Measurements from ENCODE around the gene ITPR1.

Gene ITPR1

GRCh38 chr3:4818986-4819693 lies 326.0 kb downstream of the ITPR1 start:
- Histone ChIP-seq H3K36me3 (ENCODE audit: control insufficient read depth, insufficient read depth, low read length) (peaks cover 16% of the 10 kb centered on the region), H3K27me3 (replicated peaks; ENCODE audit: control insufficient read depth, insufficient read depth, low read length, poor library complexity, severe bottlenecking) (no peaks in the 10 kb centered on the region), H3K4me3 (ENCODE audit: insufficient read depth, low read depth, low read length, poor library complexity, severe bottlenecking) (no peak overlapping the region), H3K27ac (ENCODE audit: insufficient read depth, low read length, poor library complexity, severe bottlenecking) (no peak overlapping the region), H3K4me1 (ENCODE audit: control insufficient read depth, insufficient read depth, low read length, poor library complexity, severe bottlenecking) (peaks cover 26% of the 10 kb centered on the region), H3K9me3 (ENCODE audit: control insufficient read depth, low read length) (no peaks in the 10 kb centered on the region)
- DNase-seq: no peak

DNA sequence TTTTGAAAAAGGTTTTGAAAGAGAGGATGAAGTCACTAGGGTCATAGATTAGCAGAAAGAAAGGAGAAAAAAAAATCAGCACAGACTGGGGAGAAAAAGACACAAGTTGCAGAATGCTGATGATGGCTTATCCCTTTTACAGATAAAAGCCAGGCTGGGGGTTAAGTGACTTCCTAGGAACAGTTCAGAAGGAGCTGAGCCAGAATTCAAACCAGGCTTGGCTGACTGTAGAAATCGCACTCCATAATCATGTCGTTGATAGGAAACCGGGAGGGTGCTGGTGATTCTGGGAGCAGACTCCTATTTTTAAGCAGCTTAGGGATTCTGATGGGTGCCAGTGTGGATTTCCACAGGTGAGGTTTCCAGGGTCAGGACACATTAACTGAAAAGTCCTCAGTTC lies 326.6 kb downstream of the ITPR1 start:
- H3K27me3 ChIP-seq (replicated peaks; ENCODE audit: control insufficient read depth, insufficient read depth, low read length, poor library complexity, severe bottlenecking): no peaks in the 10 kb centered on the region
- no peak overlapping the region for H3K4me3 ChIP-seq (ENCODE audit: insufficient read depth, low read depth, low read length, poor library complexity, severe bottlenecking)
- peaks cover 31% of the 10 kb centered on the region for H3K4me1 ChIP-seq (ENCODE audit: control insufficient read depth, insufficient read depth, low read length, poor library complexity, severe bottlenecking)
- peaks cover 13% of the 10 kb centered on the region for H3K36me3 ChIP-seq (ENCODE audit: control insufficient read depth, insufficient read depth, low read length)
- no peaks in the 10 kb centered on the region for H3K9me3 ChIP-seq (ENCODE audit: control insufficient read depth, low read length)
- H3K27ac ChIP-seq (ENCODE audit: insufficient read depth, low read length, poor library complexity, severe bottlenecking): no peak overlapping the region
- DNase-seq: no peak

GRCh38 chr3:4820296-4821121 lies 327.4 kb downstream of the ITPR1 start:
- H3K27ac ChIP-seq (ENCODE audit: insufficient read depth, low read length, poor library complexity, severe bottlenecking): peak overlapping the region; percentile 67
- DNase-seq: peak in 1 of 3 donors; percentile 6

GRCh38 chr3:4821338-4821737 lies 328.2 kb downstream of the ITPR1 start:
- H3K27ac ChIP-seq (ENCODE audit: insufficient read depth, low read length, poor library complexity, severe bottlenecking): peak overlapping the region; percentile 67
- no peaks in the 10 kb centered on the region for H3K27me3 ChIP-seq (replicated peaks; ENCODE audit: control insufficient read depth, insufficient read depth, low read length, poor library complexity, severe bottlenecking)
- no peak overlapping the region for H3K4me3 ChIP-seq (ENCODE audit: insufficient read depth, low read depth, low read length, poor library complexity, severe bottlenecking)
- H3K4me1 ChIP-seq (ENCODE audit: control insufficient read depth, insufficient read depth, low read length, poor library complexity, severe bottlenecking): peaks cover 47% of the 10 kb centered on the region
- peaks cover 13% of the 10 kb centered on the region for H3K36me3 ChIP-seq (ENCODE audit: control insufficient read depth, insufficient read depth, low read length)
- H3K9me3 ChIP-seq (ENCODE audit: control insufficient read depth, low read length): no peaks in the 10 kb centered on the region
- DNase-seq: peak in 1 of 3 donors; percentile 1

More at GRCh38 chr3:4820296-4821121, 327.4 kb downstream of the ITPR1 start:
- Histone ChIP-seq H3K4me3 (ENCODE audit: insufficient read depth, low read depth, low read length, poor library complexity, severe bottlenecking) (no peak overlapping the region), H3K9me3 (ENCODE audit: control insufficient read depth, low read length) (no peaks in the 10 kb centered on the region), H3K27me3 (replicated peaks; ENCODE audit: control insufficient read depth, insufficient read depth, low read length, poor library complexity, severe bottlenecking) (no peaks in the 10 kb centered on the region), H3K36me3 (ENCODE audit: control insufficient read depth, insufficient read depth, low read length) (peaks cover 13% of the 10 kb centered on the region), H3K4me1 (ENCODE audit: control insufficient read depth, insufficient read depth, low read length, poor library complexity, severe bottlenecking) (peaks cover 39% of the 10 kb centered on the region)

- H3K36me3 ChIP-seq (ENCODE audit: control insufficient read depth, insufficient read depth, low read length): peaks cover 13% of the 10 kb centered on the region
Observed at GRCh38 chr3:4821975-4822374, 328.8 kb downstream of the ITPR1 start.

DNA sequence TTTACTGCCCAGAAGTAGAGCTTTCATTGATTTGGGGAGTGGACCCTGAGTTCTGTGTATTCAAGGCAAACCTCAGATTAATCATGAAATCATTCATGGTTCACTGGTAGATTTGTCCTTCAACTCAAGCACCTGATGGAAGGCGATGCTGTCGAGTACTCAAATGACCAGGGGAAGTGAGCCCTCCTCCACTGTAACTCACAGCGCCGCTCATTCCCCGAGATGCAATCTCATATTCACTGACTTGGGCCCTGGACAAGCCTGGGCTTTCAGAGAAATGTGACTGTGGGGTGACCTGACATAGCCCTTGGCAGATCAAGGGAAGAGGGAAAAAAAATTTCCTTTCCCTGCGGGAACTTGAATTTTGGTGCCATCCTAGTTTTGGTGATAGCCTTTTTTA lies 329.4 kb downstream of the ITPR1 start:
- Histone ChIP-seq H3K36me3 (ENCODE audit: control insufficient read depth, insufficient read depth, low read length) (peaks cover 13% of the 10 kb centered on the region), H3K4me3 (ENCODE audit: insufficient read depth, low read depth, low read length, poor library complexity, severe bottlenecking) (no peak overlapping the region), H3K27ac (ENCODE audit: insufficient read depth, low read length, poor library complexity, severe bottlenecking) (peak overlapping the region; percentile 67)

More at GRCh38 chr3:4821975-4822374, 328.8 kb downstream of the ITPR1 start:
- Histone ChIP-seq H3K27ac (ENCODE audit: insufficient read depth, low read length, poor library complexity, severe bottlenecking) (peak overlapping the region; percentile 67), H3K9me3 (ENCODE audit: control insufficient read depth, low read length) (no peaks in the 10 kb centered on the region), H3K4me3 (ENCODE audit: insufficient read depth, low read depth, low read length, poor library complexity, severe bottlenecking) (no peak overlapping the region), H3K27me3 (replicated peaks; ENCODE audit: control insufficient read depth, insufficient read depth, low read length, poor library complexity, severe bottlenecking) (no peaks in the 10 kb centered on the region), H3K4me1 (ENCODE audit: control insufficient read depth, insufficient read depth, low read length, poor library complexity, severe bottlenecking) (peaks cover 53% of the 10 kb centered on the region)
- DNase-seq: peak; percentile 77 to 87 (median 83)

GRCh38 chr3:4823385-4823784 lies 330.2 kb downstream of the ITPR1 start:
- H3K36me3 ChIP-seq (ENCODE audit: control insufficient read depth, insufficient read depth, low read length): peaks cover 6% of the 10 kb centered on the region
- peak overlapping the region; percentile 67 for H3K27ac ChIP-seq (ENCODE audit: insufficient read depth, low read length, poor library complexity, severe bottlenecking)
- H3K9me3 ChIP-seq (ENCODE audit: control insufficient read depth, low read length): no peaks in the 10 kb centered on the region
- peaks cover 65% of the 10 kb centered on the region for H3K4me1 ChIP-seq (ENCODE audit: control insufficient read depth, insufficient read depth, low read length, poor library complexity, severe bottlenecking)
- H3K27me3 ChIP-seq (replicated peaks; ENCODE audit: control insufficient read depth, insufficient read depth, low read length, poor library complexity, severe bottlenecking): no peaks in the 10 kb centered on the region
- H3K4me3 ChIP-seq (ENCODE audit: insufficient read depth, low read depth, low read length, poor library complexity, severe bottlenecking): no peak overlapping the region
- no peak for DNase-seq

More for the DNA sequence above, 329.4 kb downstream of the ITPR1 start:
- Histone ChIP-seq H3K4me1 (ENCODE audit: control insufficient read depth, insufficient read depth, low read length, poor library complexity, severe bottlenecking) (peaks cover 59% of the 10 kb centered on the region), H3K9me3 (ENCODE audit: control insufficient read depth, low read length) (no peaks in the 10 kb centered on the region), H3K27me3 (replicated peaks; ENCODE audit: control insufficient read depth, insufficient read depth, low read length, poor library complexity, severe bottlenecking) (no peaks in the 10 kb centered on the region)
- DNase-seq: no peak

DNA sequence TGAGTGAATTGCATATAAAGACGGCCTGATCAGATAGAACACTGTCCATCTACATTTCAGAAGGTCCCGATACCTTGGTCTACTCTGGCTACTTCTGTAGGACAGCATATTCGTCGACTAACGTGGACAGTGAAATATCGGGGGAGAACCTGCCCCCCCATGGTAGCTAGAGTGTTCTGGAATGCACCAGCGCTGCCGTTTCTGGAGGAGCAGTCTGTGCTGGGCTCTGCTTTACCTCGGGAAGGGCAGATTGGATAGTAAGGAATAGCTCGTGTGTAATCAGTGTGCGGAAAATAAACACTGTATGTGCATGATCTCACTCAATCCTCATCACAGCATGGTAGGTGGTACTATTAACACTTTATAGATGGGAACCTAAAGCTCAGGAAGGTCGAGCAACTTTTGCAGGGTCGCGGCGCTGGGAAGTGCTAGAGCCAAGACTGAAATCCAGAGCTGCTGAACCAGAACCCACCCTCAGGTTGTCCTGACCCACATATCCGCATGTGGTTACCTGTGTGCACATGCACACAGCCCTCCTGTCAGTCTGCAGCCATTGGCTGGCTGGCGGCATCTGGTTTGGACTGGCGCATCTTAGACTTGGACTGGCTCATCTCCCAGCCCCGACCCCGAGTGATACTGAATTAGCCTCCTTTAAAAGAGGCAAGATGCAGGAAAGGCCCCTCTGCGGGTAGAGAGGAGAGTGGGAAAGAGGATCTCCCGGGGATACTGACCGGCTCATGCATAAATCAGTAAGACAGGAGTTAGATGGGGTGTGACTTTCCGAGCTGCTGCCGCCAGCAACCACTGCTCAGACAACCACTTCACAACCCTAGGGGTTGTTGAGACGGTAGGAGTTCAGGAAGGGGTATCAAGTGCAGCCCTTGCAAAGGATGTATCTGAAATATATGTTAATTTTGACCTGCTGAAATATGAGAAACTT lies 331.1 kb downstream of the ITPR1 start:
- H3K4me1 ChIP-seq (ENCODE audit: control insufficient read depth, insufficient read depth, low read length, poor library complexity, severe bottlenecking): peaks cover 74% of the 10 kb centered on the region
- H3K27me3 ChIP-seq (replicated peaks; ENCODE audit: control insufficient read depth, insufficient read depth, low read length, poor library complexity, severe bottlenecking): no peaks in the 10 kb centered on the region
- no peaks in the 10 kb centered on the region for H3K9me3 ChIP-seq (ENCODE audit: control insufficient read depth, low read length)
- DNase-seq: no peak
- no peak overlapping the region for H3K4me3 ChIP-seq (ENCODE audit: insufficient read depth, low read depth, low read length, poor library complexity, severe bottlenecking)
- peaks cover under 1% of the 10 kb centered on the region for H3K36me3 ChIP-seq (ENCODE audit: control insufficient read depth, insufficient read depth, low read length)
- H3K27ac ChIP-seq (ENCODE audit: insufficient read depth, low read length, poor library complexity, severe bottlenecking): no peak overlapping the region

DNA sequence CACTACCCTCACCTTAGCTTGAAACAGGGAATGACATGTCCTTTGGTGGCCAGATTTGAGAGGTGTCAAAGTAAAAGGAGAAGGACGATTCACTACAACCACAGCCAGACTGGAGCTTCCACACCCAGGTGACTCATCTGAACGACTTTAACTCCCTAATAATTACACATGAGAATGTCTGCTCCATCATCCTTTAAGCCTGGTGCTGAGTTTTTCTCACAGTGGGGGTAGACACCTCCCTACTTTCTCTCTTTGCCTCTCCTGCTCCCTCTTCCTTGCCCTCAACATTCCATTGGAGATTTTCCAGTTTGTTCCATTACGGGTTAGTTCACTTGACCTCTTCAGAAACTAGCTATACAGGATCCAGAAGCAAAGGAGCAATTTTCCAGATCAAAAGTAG lies 331.8 kb downstream of the ITPR1 start:
- H3K4me1 ChIP-seq (ENCODE audit: control insufficient read depth, insufficient read depth, low read length, poor library complexity, severe bottlenecking): peaks cover 80% of the 10 kb centered on the region
- peak overlapping the region; percentile 53 for H3K27ac ChIP-seq (ENCODE audit: insufficient read depth, low read length, poor library complexity, severe bottlenecking)

More for the DNA sequence above, 331.8 kb downstream of the ITPR1 start:
- Histone ChIP-seq H3K4me3 (ENCODE audit: insufficient read depth, low read depth, low read length, poor library complexity, severe bottlenecking) (peak overlapping the region; percentile 23), H3K36me3 (ENCODE audit: control insufficient read depth, insufficient read depth, low read length) (no peaks in the 10 kb centered on the region), H3K27me3 (replicated peaks; ENCODE audit: control insufficient read depth, insufficient read depth, low read length, poor library complexity, severe bottlenecking) (no peaks in the 10 kb centered on the region), H3K9me3 (ENCODE audit: control insufficient read depth, low read length) (no peaks in the 10 kb centered on the region)
- DNase-seq: no peak

All from effector memory CD4-positive, alpha-beta T cell (primary cell).